Hepatocyte (in vitro differentiated cells): Measurements from ENCODE around the gene LRCH1.

Experiments
- EZH2phosphoT487 ChIP-seq: fragments of 200-600 bp; sonication (generic); IDR thresholded peaks from one replicate; pipeline ENCODE4 v1.6.1; 2018; ENCODE audit warnings: antibody characterized with exemption, mild to moderate bottlenecking, low read depth, moderate library complexity; ENCODE audit not compliant: unreplicated experiment, severe bottlenecking
- TF ChIP-seq, protein P1 (sequence below): fragments of 200-600 bp; sonication (generic); IDR thresholded peaks from 2 replicates; pipeline ENCODE4 v1.5.1; 2016; ENCODE audit warnings: antibody characterized with exemption, mild to moderate bottlenecking; ENCODE audit not compliant: poor library complexity

DNA sequence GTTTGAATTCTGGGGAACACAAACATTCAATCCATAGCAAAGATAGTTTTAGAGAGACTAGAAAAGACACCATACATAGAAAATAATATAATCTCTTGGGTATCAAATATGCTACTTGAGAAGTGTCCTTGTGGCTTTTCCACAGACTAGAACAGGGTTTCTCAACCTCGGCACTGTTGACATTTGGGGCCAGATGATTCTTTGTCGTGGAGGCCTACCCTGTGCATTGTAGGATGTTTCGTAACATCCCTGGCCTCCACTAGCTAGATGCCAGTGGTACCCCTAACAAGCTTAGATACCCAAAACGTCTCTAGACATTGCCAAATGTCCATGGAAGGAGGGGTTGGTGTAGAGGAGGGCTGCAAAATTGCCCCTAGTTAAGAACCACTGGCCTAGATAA is 246.2 kb downstream of the LRCH1 start:
- no peak for TF ChIP-seq EZH2phosphoT487
- TF ChIP-seq, protein P1, sequence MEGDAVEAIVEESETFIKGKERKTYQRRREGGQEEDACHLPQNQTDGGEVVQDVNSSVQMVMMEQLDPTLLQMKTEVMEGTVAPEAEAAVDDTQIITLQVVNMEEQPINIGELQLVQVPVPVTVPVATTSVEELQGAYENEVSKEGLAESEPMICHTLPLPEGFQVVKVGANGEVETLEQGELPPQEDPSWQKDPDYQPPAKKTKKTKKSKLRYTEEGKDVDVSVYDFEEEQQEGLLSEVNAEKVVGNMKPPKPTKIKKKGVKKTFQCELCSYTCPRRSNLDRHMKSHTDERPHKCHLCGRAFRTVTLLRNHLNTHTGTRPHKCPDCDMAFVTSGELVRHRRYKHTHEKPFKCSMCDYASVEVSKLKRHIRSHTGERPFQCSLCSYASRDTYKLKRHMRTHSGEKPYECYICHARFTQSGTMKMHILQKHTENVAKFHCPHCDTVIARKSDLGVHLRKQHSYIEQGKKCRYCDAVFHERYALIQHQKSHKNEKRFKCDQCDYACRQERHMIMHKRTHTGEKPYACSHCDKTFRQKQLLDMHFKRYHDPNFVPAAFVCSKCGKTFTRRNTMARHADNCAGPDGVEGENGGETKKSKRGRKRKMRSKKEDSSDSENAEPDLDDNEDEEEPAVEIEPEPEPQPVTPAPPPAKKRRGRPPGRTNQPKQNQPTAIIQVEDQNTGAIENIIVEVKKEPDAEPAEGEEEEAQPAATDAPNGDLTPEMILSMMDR = no peak
